K562 (cell line): ENCODE results near the gene XIRP2. TPM values are rescaled to one million over a fixed set of nuclear protein-coding genes. Genes with fewer than 3 reads are reported as not detected.

ENCODE experiments used
- CXXC5 ChIP-seq: fragments of 250-450 bp; sonication (Bioruptor Pico); IDR thresholded peaks from 2 replicates; pipeline ENCODE4 v1.8.0; 2022; ENCODE audit warnings: inconsistent platforms, mild to moderate bottlenecking, moderate library complexity
- KAT7 ChIP-seq: sonication (generic); formaldehyde crosslinking; IDR thresholded peaks from 2 replicates; pipeline ENCODE4 v1.8.0; 2022; ENCODE audit warnings: missing genetic modification reagents, mild to moderate bottlenecking, borderline replicate concordance
- RBFOX2 ChIP-seq: fragments of 200-400 bp; formaldehyde crosslinking; IDR thresholded peaks from 2 replicates; pipeline ENCODE4 v1.6.1; 2017; ENCODE audit warnings: low read depth, mild to moderate bottlenecking, low read length, moderate library complexity
- RBM25 ChIP-seq: fragments of 200-400 bp; formaldehyde crosslinking; IDR thresholded peaks from 2 replicates; pipeline ENCODE4 v1.6.1; 2018; ENCODE audit warnings: low read length, low read depth, moderate library complexity; ENCODE audit not compliant: severe bottlenecking
- polyA plus RNA-seq, 8 experiments: library from polyadenylated mRNA; depleted of rRNA in 4 of 8; stranded (reverse) in 5 of 8; unstranded in 3 of 8; fragments of >200 nt; fragmentation: Nextera tagmentation in 2 of 8; fragmentation: Illumina TruSeq in 1 of 8; extraction: Ambion mirVana in 2 of 8; extraction: Trizol in 1 of 8; gene quantifications; 2 replicates each; pipeline versions ENCODE4 v1.2.1 to v1.2.3, GENCODE V29; 2011 to 2014; ENCODE audit warnings: inconsistent platforms in 1 of 8, missing spikeins in 1 of 8
- total RNA-seq, 7 experiments: library from RNA; depleted of rRNA in 6 of 7; stranded (reverse); fragments of >200 nt in 6 of 7; fragmentation: Illumina TruSeq in 2 of 7; extraction: Trizol in 2 of 7; gene quantifications; 2 replicates each; pipeline versions ENCODE4 v1.2.1 to v1.2.3, GENCODE V29; 2011 to 2021; ENCODE audit warnings: low replicate concordance in 1 of 7
- TF ChIP-seq, protein P1 (sequence below): fragments of 450-650 bp; IDR thresholded peaks from 2 replicates; pipeline ENCODE4 v1.6.1; 2017; ENCODE audit warnings: antibody characterized with exemption
- TF ChIP-seq, protein P2 (sequence below): fragments of 200-800 bp; sonication (Bioruptor generic); IDR thresholded peaks from 2 replicates; pipeline ENCODE4 v1.6.1; 2017; ENCODE audit warnings: missing genetic modification characterization, missing compliant biosample characterization

Gene XIRP2
- total and polyA plus RNA-seq, 9 of the 15 experiments (the other 6 are each of a cell fraction or from before 2014, with no cell fraction given): 0.04 to 0.10 (median 0.04) TPM; not detected in 2

DNA sequence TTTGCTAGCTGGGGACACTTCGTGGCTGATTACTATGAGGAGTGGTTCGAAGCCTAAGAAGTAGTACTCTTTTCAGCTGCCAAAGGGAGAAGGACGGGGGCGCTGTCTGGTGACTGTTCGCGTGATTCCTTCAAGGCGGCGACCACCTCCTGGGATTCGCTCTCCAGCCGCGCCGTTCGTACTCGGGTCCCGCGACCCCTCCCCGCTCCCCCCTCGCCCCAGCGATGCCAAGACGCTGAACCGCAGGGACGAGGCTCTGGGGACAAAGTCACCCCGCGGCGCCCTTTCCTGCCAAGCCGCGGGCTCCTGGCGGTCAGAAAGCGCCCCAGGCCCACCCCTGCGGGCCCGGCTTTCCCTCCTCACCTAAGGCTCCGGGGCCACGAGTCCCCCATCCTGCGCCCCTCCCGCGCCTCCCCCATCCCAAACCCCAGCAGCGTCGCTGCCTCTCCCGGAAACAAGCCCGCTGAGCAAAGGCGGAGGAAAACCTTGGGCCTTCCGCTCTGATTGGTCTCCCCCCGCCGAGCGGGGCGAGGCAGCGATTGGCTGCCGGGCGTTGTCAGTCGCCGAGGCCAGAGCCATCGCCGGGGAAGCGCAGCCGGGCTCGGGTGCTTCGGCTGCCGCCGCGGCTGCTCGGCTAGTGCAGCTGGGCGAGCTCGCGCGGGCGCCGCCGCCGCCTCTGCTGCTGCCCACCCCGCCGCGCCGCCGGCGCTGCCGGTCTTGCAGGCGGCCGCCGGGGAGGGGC is 404.3 kb downstream of the XIRP2 start, which contains the start of gene B3GALT1 (continued):
- TF ChIP-seq, protein P1, sequence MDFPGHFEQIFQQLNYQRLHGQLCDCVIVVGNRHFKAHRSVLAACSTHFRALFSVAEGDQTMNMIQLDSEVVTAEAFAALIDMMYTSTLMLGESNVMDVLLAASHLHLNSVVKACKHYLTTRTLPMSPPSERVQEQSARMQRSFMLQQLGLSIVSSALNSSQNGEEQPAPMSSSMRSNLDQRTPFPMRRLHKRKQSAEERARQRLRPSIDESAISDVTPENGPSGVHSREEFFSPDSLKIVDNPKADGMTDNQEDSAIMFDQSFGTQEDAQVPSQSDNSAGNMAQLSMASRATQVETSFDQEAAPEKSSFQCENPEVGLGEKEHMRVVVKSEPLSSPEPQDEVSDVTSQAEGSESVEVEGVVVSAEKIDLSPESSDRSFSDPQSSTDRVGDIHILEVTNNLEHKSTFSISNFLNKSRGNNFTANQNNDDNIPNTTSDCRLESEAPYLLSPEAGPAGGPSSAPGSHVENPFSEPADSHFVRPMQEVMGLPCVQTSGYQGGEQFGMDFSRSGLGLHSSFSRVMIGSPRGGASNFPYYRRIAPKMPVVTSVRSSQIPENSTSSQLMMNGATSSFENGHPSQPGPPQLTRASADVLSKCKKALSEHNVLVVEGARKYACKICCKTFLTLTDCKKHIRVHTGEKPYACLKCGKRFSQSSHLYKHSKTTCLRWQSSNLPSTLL: no peak
- TF ChIP-seq RBM25: peak; percentile 35
- TF ChIP-seq RBFOX2: 0 out of 2 replicates have a peak, but pooled peaks have one; percentile 26
- TF ChIP-seq KAT7 (CRISPR knock-in tag): no peak
- peak; percentile 47; the same call in 1 of the 2 replicates for TF ChIP-seq CXXC5 (CRISPR knock-in tag)
- TF ChIP-seq, protein P2, sequence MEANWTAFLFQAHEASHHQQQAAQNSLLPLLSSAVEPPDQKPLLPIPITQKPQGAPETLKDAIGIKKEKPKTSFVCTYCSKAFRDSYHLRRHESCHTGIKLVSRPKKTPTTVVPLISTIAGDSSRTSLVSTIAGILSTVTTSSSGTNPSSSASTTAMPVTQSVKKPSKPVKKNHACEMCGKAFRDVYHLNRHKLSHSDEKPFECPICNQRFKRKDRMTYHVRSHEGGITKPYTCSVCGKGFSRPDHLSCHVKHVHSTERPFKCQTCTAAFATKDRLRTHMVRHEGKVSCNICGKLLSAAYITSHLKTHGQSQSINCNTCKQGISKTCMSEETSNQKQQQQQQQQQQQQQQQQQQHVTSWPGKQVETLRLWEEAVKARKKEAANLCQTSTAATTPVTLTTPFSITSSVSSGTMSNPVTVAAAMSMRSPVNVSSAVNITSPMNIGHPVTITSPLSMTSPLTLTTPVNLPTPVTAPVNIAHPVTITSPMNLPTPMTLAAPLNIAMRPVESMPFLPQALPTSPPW (CRISPR knock-in tag): peak; percentile 35; the same call in 1 of the 2 replicates
